Neural cell (in vitro differentiated cells): ENCODE results near the gene SUFU. TPM values are rescaled to one million over a fixed set of nuclear protein-coding genes. Genes with fewer than 3 reads are reported as not detected.

Experiments used
- H2AFZ ChIP-seq: fragments of 200-600, 300-800 bp; sonication (generic), shearing (Covaris generic); 2 replicates; pipeline ENCODE4 v1.6.0; 2014; ENCODE audit warnings: low read depth, mild to moderate bottlenecking, antibody characterized with exemption, low read length, moderate library complexity
- H3F3A ChIP-seq: fragments of 200-600 bp; shearing (Covaris generic); 2 replicates; pipeline ENCODE4 v1.6.1; 2016; ENCODE audit warnings: mild to moderate bottlenecking, moderate library complexity, mixed read lengths, antibody characterized with exemption, low read length; ENCODE audit not compliant: insufficient read depth, poor library complexity, severe bottlenecking
- H3K27ac ChIP-seq: fragments of 200-600, 300-800 bp; sonication (generic), shearing (Covaris generic); 2 replicates; pipeline ENCODE4 v1.5.1; 2014; ENCODE audit warnings: mild to moderate bottlenecking, low read length, moderate library complexity
- H3K27me3 ChIP-seq: fragments of 300-800, 200-600 bp; sonication (generic), shearing (Covaris generic); 2 replicates; pipeline ENCODE4 v1.6.0; 2014; ENCODE audit warnings: mild to moderate bottlenecking, low read depth, low read length, moderate library complexity; ENCODE audit not compliant: insufficient read depth
- H3K36me3 ChIP-seq: fragments of 300-800, 200-600 bp; sonication (generic), shearing (Covaris generic); 2 replicates; pipeline ENCODE4 v1.5.1; 2014; ENCODE audit warnings: mild to moderate bottlenecking, antibody characterized with exemption, low read length, moderate library complexity; ENCODE audit not compliant: insufficient read depth
- H3K4me2 ChIP-seq: fragments of 300-800, 200-600 bp; sonication (generic), shearing (Covaris generic); 2 replicates; pipeline ENCODE4 v1.6.0; 2014; ENCODE audit warnings: mild to moderate bottlenecking, low read length
- H3K4me3 ChIP-seq: fragments of 300-800, 200-600 bp; sonication (generic), shearing (Covaris generic); 2 replicates; pipeline ENCODE4 v1.5.1; 2014; ENCODE audit warnings: mild to moderate bottlenecking, low read length, moderate library complexity
- H3K79me2 ChIP-seq: fragments of 200-600 bp; shearing (Covaris generic); replicated peaks from 2 replicates; pipeline ENCODE4 v1.6.0; 2014; ENCODE audit warnings: mild to moderate bottlenecking, low read length, moderate library complexity; ENCODE audit not compliant: insufficient read depth
- H3K9ac ChIP-seq: fragments of 300-800, 200-600 bp; sonication (generic), shearing (Covaris generic); 2 replicates; pipeline ENCODE4 v1.6.1; 2016; ENCODE audit warnings: mild to moderate bottlenecking, low read length, mixed read lengths
- H3K9me2 ChIP-seq: fragments of 200-600 bp; shearing (Covaris generic); 2 replicates; pipeline ENCODE4 v1.6.1; 2016; ENCODE audit warnings: mild to moderate bottlenecking, low read length, mixed read lengths; ENCODE audit not compliant: insufficient read depth
- H3K9me3 ChIP-seq: fragments of 200-600, 300-800 bp; sonication (generic), shearing (Covaris generic); 2 replicates; pipeline ENCODE4 v1.6.1; 2016; ENCODE audit warnings: mild to moderate bottlenecking, mixed run types, low read length, moderate library complexity, mixed read lengths
- H4K20me1 ChIP-seq: fragments of 200-600 bp; shearing (Covaris generic); 2 replicates; pipeline ENCODE4 v1.6.1; 2016; ENCODE audit warnings: mild to moderate bottlenecking, mixed run types; ENCODE audit not compliant: insufficient read depth
- CTCF ChIP-seq: fragments of 450-650 bp; IDR thresholded peaks from 2 replicates; pipeline ENCODE4 v1.5.1; 2014; ENCODE audit warnings: antibody characterized with exemption, mild to moderate bottlenecking, moderate library complexity; ENCODE audit not compliant: poor library complexity, severe bottlenecking
- EP300 ChIP-seq: fragments of 450-650 bp; conservative IDR thresholded peaks from 2 replicates; pipeline ENCODE4 v1.6.1; 2014; ENCODE audit warnings: antibody characterized with exemption, mild to moderate bottlenecking, moderate library complexity; ENCODE audit not compliant: poor library complexity, severe bottlenecking
- EZH2 ChIP-seq: fragments of 200-600, 300-800 bp; shearing (Covaris generic), sonication (generic); IDR thresholded peaks from 2 replicates; pipeline ENCODE4 v1.6.1; 2014; ENCODE audit warnings: antibody characterized with exemption, low read length, borderline replicate concordance, mild to moderate bottlenecking; ENCODE audit not compliant: insufficient read depth, poor library complexity, severe bottlenecking
- MXI1 ChIP-seq: fragments of 450-650 bp; conservative IDR thresholded peaks from 2 replicates; pipeline ENCODE4 v1.6.1; 2014; ENCODE audit warnings: antibody characterized with exemption, mild to moderate bottlenecking; ENCODE audit not compliant: poor library complexity, severe bottlenecking
- POLR2AphosphoS5 ChIP-seq: IDR thresholded peaks from 2 replicates; pipeline ENCODE4 v1.6.1; 2012
- RAD21 ChIP-seq: fragments of 450-650 bp; conservative IDR thresholded peaks from 2 replicates; pipeline ENCODE4 v1.6.1; 2014; ENCODE audit warnings: antibody characterized with exemption, mild to moderate bottlenecking, moderate library complexity
- REST ChIP-seq: IDR thresholded peaks from 2 replicates; pipeline ENCODE4 v1.6.1; 2012; ENCODE audit warnings: borderline replicate concordance
- SMC3 ChIP-seq: fragments of 450-650 bp; conservative IDR thresholded peaks from 2 replicates; pipeline ENCODE4 v1.6.1; 2014; ENCODE audit warnings: antibody characterized with exemption, mild to moderate bottlenecking, moderate library complexity; ENCODE audit not compliant: poor library complexity
- TAF1 ChIP-seq: IDR thresholded peaks from 2 replicates; pipeline ENCODE4 v1.6.1; 2012; ENCODE audit warnings: low read depth
- polyA plus RNA-seq: library from polyadenylated mRNA; depleted of rRNA; stranded (reverse); fragments of >200 nt; gene quantifications from 2 replicates; pipeline ENCODE4 v1.2.3, GENCODE V29; 2014

Gene SUFU
- polyA plus RNA-seq, 1 donor from 2014 or later: 4.8 TPM

GRCh38 chr10:102492344-102492939, 11.3 kb upstream of the SUFU start:
- Histone ChIP-seq H3K36me3 (no peaks in the 10 kb centered on the region), H3F3A (no peaks in the 10 kb centered on the region), H3K79me2 (peaks cover 60% of the 10 kb centered on the region), H3K27me3 (no peaks in the 10 kb centered on the region), H3K9ac (no peak overlapping the region), H3K9me3 (no peaks in the 10 kb centered on the region), H3K4me3 (no peak overlapping the region), H3K27ac (no peak overlapping the region), H4K20me1 (peaks cover 38% of the 10 kb centered on the region), H2AFZ (no peak overlapping the region), H3K9me2 (no peaks in the 10 kb centered on the region), H3K4me2 (no peak overlapping the region)
- TF ChIP-seq SMC3 (no peak), POLR2AphosphoS5 (no peak), TAF1 (no peak), REST (no peak), RAD21 (no peak), CTCF (no peak), EZH2 (no peak), MXI1 (no peak), EP300 (no peak)

- no peak overlapping the region for H3K9ac ChIP-seq
- H3K4me3 ChIP-seq: no peak overlapping the region
- TF ChIP-seq TAF1: no peak
- no peak for TF ChIP-seq REST
- TF ChIP-seq RAD21: no peak
- no peak for TF ChIP-seq EP300
- no peak for TF ChIP-seq SMC3
- no peak for TF ChIP-seq CTCF
- no peak for TF ChIP-seq POLR2AphosphoS5
- TF ChIP-seq EZH2: no peak
- no peak for TF ChIP-seq MXI1
- H3K27me3 ChIP-seq: no peaks in the 10 kb centered on the region
- H4K20me1 ChIP-seq: peaks cover 39% of the 10 kb centered on the region
- no peaks in the 10 kb centered on the region for H3K36me3 ChIP-seq
- no peaks in the 10 kb centered on the region for H3F3A ChIP-seq
- H3K79me2 ChIP-seq: peaks cover 65% of the 10 kb centered on the region
- H3K9me2 ChIP-seq: no peaks in the 10 kb centered on the region
- H3K27ac ChIP-seq: no peak overlapping the region
- H3K4me2 ChIP-seq: no peak overlapping the region
- H2AFZ ChIP-seq: no peak overlapping the region
- no peaks in the 10 kb centered on the region for H3K9me3 ChIP-seq
These were observed 10.8 kb upstream of the SUFU start for GRCh38 chr10:102492983-102493382.
